Common myeloid progenitor, CD34-positive (primary cell): ENCODE data around the gene ESR2.

Experiments used
- CTCF ChIA-PET: fragments of 350-600 bp; sonication (Branson Sonifier 250); formaldehyde crosslinking; loops from one replicate; lab custom pipeline; 2021; ENCODE audit warnings: antibody characterized with exemption; lab: Charles Lee
- POLR2A ChIA-PET: fragments of 350-600 bp; sonication (Branson Sonifier 250); formaldehyde crosslinking; loops from one replicate; lab custom pipeline; 2021; ENCODE audit warnings: antibody characterized with exemption; lab: Charles Lee
- DNase-seq, 3 donors: peaks; one replicate each; pipeline versions ENCODE4 v3.0.0 to v3.0.0-alpha.2; 2013
- H3K27ac ChIP-seq, 2 experiments: 1 replicate in 1 of 2; 2 replicates in 1 of 2; pipeline ENCODE4 v1.7.0; 2013; ENCODE audit warnings: inconsistent platforms in 2 of 2, low read length in 2 of 2, mild to moderate bottlenecking in 2 of 2, low read depth in 1 of 2, moderate library complexity in 1 of 2; ENCODE audit not compliant: severe bottlenecking in 2 of 2, insufficient read depth in 1 of 2, poor library complexity in 1 of 2
- H3K27me3 ChIP-seq, 5 experiments: replicated peaks in 2 of 5; 1 replicate in 3 of 5; 2 replicates in 2 of 5; pipeline versions ENCODE4 v1.6.1 to v1.7.0; 2013; ENCODE audit warnings: low read length in 4 of 5, mild to moderate bottlenecking in 2 of 5, moderate library complexity in 2 of 5, inconsistent platforms in 1 of 5; ENCODE audit not compliant: insufficient read depth in 5 of 5, control insufficient read depth in 4 of 5
- H3K36me3 ChIP-seq, 4 experiments: 1 replicate in 2 of 4; 2 replicates in 2 of 4; pipeline versions ENCODE4 v1.6.1 to v1.7.0; 2013; ENCODE audit warnings: low read length in 3 of 4, control low read depth in 1 of 4, mild to moderate bottlenecking in 1 of 4; ENCODE audit not compliant: control insufficient read depth in 4 of 4, insufficient read depth in 4 of 4
- H3K4me1 ChIP-seq, 4 experiments: 1 replicate in 3 of 4; 2 replicates in 1 of 4; pipeline versions ENCODE4 v1.6.1 to v1.7.1; 2013; ENCODE audit warnings: low read length in 3 of 4, mild to moderate bottlenecking in 3 of 4, control low read depth in 1 of 4, inconsistent platforms in 1 of 4, moderate library complexity in 1 of 4; ENCODE audit not compliant: control insufficient read depth in 4 of 4, insufficient read depth in 4 of 4; ENCODE audit errors: control extremely low read depth in 1 of 4
- H3K4me3 ChIP-seq, 7 experiments: 1 replicate in 4 of 7; 2 replicates in 3 of 7; pipeline versions ENCODE4 v1.5.1 to v1.7.0; 2013; ENCODE audit warnings: mild to moderate bottlenecking in 7 of 7, low read length in 6 of 7, moderate library complexity in 6 of 7, inconsistent platforms in 2 of 7, low read depth in 2 of 7, control low read depth in 1 of 7; ENCODE audit not compliant: insufficient read depth in 4 of 7, control insufficient read depth in 1 of 7; ENCODE audit errors: extremely low read depth in 1 of 7
- H3K9me3 ChIP-seq, 5 experiments: 1 replicate in 4 of 5; 2 replicates in 1 of 5; pipeline versions ENCODE4 v1.6.1 to v1.7.1; 2013; ENCODE audit warnings: low read length in 4 of 5, mild to moderate bottlenecking in 2 of 5, inconsistent platforms in 1 of 5, low read depth in 1 of 5, moderate library complexity in 1 of 5; ENCODE audit not compliant: control insufficient read depth in 4 of 5, insufficient read depth in 2 of 5; ENCODE audit errors: control extremely low read depth in 1 of 5
- WGBS: methylation state at CpG from one replicate; pipeline ENCODE4 v1.1.5; 2013; ENCODE audit not compliant: insufficient coverage; 5-methylcytosine and 5-hydroxymethylcytosine counted together

ESR2 gene

GRCh38 chr14:64137657-64138290 is 156.4 kb downstream of the ESR2 start:
- 81% methylated on average over 6 of the region's 9 CpGs for WGBS
- peaks cover 0 to 2% (median 0%) of the 10 kb centered on the region in 4 experiments for H3K4me1 ChIP-seq
- H3K36me3 ChIP-seq: no peaks in the 10 kb centered on the region
- ChIA-PET CTCF (interaction anchor here (0.7 to 5.3 kb wide), 18 partner anchors 8 to 210 kb away, joined by 3 to 87 read pairs (median 4); partner anchors contain the start of gene ESR2), POLR2A (interaction anchor here (0.6 kb wide), 1 partner anchor 509 kb away, joined by 4 read pairs; no protein-coding TSS in a partner anchor)
- no peaks in the 10 kb centered on the region for H3K9me3 ChIP-seq
- no peak overlapping the region for H3K27ac ChIP-seq
- peak; percentile 8 to 18 (median 11) for DNase-seq
- H3K4me3 ChIP-seq: no peak overlapping the region
- no peaks in the 10 kb centered on the region for H3K27me3 ChIP-seq

- H3K4me1 ChIP-seq: no peaks in the 10 kb centered on the region
- H3K4me3 ChIP-seq: no peak overlapping the region
- H3K27ac ChIP-seq: no peak overlapping the region
- no peaks in the 10 kb centered on the region for H3K9me3 ChIP-seq
- CTCF ChIA-PET: interaction anchor here (1.2 kb wide), 1 partner anchor 169 kb away, joined by 4 read pairs; no protein-coding TSS in a partner anchor
- POLR2A ChIA-PET: no interaction called here
- H3K36me3 ChIP-seq: no peaks in the 10 kb centered on the region
- WGBS: 96% methylated on average over 5 of the region's 6 CpGs
- no peak for DNase-seq
- H3K27me3 ChIP-seq: no peaks in the 10 kb centered on the region
These were observed 167.6 kb downstream of the ESR2 start for GRCh38 chr14:64126548-64126947.

GRCh38 chr14:64125270-64125669 is 168.9 kb downstream of the ESR2 start:
- Histone ChIP-seq H3K27me3 (no peaks in the 10 kb centered on the region), H3K27ac (no peak overlapping the region), H3K4me3 (no peak overlapping the region), H3K4me1 (no peaks in the 10 kb centered on the region), H3K9me3 (no peaks in the 10 kb centered on the region), H3K36me3 (no peaks in the 10 kb centered on the region)
- 100% methylated on average over 2 of the region's 2 CpGs for WGBS
- DNase-seq: no peak
- POLR2A ChIA-PET: no interaction called here
- CTCF ChIA-PET: interaction anchor here (1.0 to 1.2 kb wide), 2 partner anchors 13 to 170 kb away, joined by 3 to 4 read pairs; no protein-coding TSS in a partner anchor

- ChIA-PET POLR2A (no interaction called here), CTCF (interaction anchor here (0.7 to 1.1 kb wide), 3 partner anchors 9 to 15 kb away, joined by 3 to 4 read pairs (median 3); no protein-coding TSS in a partner anchor)
- H3K36me3 ChIP-seq: no peaks in the 10 kb centered on the region
- H3K27me3 ChIP-seq: no peaks in the 10 kb centered on the region
- 95% methylated on average over 4 of the region's 5 CpGs for WGBS
- no peak overlapping the region for H3K4me3 ChIP-seq
- no peaks in the 10 kb centered on the region for H3K9me3 ChIP-seq
- no peak for DNase-seq
- H3K27ac ChIP-seq: no peak overlapping the region
- H3K4me1 ChIP-seq: no peaks in the 10 kb centered on the region
These were observed 170.8 kb downstream of the ESR2 start for GRCh38 chr14:64123241-64123822.

- Histone ChIP-seq H3K4me3 (no peak overlapping the region), H3K4me1 (no peaks in the 10 kb centered on the region), H3K27ac (no peak overlapping the region), H3K27me3 (no peaks in the 10 kb centered on the region), H3K9me3 (no peaks in the 10 kb centered on the region), H3K36me3 (no peaks in the 10 kb centered on the region)
- CTCF ChIA-PET: interaction anchor here (1.4 kb wide), 1 partner anchor 185 kb away, joined by 3 read pairs; no protein-coding TSS in a partner anchor
- POLR2A ChIA-PET: no interaction called here
- DNase-seq: no peak
These were observed 174.2 kb downstream of the ESR2 start for GRCh38 chr14:64119980-64120379.

- no peak overlapping the region for H3K4me3 ChIP-seq
- no peaks in the 10 kb centered on the region for H3K9me3 ChIP-seq
- POLR2A ChIA-PET: no interaction called here
- H3K4me1 ChIP-seq: no peaks in the 10 kb centered on the region
- no peak overlapping the region for H3K27ac ChIP-seq
- no peak for DNase-seq
- CTCF ChIA-PET: interaction anchor here (0.7 to 1.4 kb wide), 2 partner anchors 176 to 186 kb away, joined by 3 read pairs; no protein-coding TSS in a partner anchor
- no peaks in the 10 kb centered on the region for H3K27me3 ChIP-seq
- no peaks in the 10 kb centered on the region for H3K36me3 ChIP-seq
- 100% methylated on average over 2 of the region's 2 CpGs for WGBS
These were observed 174.7 kb downstream of the ESR2 start for GRCh38 chr14:64119500-64119899.

GRCh38 chr14:64118892-64119291 is 175.3 kb downstream of the ESR2 start:
- Histone ChIP-seq H3K27ac (no peak overlapping the region), H3K36me3 (no peaks in the 10 kb centered on the region), H3K4me1 (no peaks in the 10 kb centered on the region), H3K27me3 (no peaks in the 10 kb centered on the region), H3K4me3 (no peak overlapping the region), H3K9me3 (no peaks in the 10 kb centered on the region)
- no peak for DNase-seq
- POLR2A ChIA-PET: no interaction called here
- WGBS: 100% methylated on average over 1 of the region's 2 CpGs
- CTCF ChIA-PET: interaction anchor here (0.7 kb wide), 1 partner anchor 176 kb away, joined by 3 read pairs; no protein-coding TSS in a partner anchor
